SK-N-SH treated with all-trans-retinoic acid at 6 μM for 48 hours (cell line): Measurements from ENCODE around the gene PRR35.

ENCODE experiments used
- BACH2 ChIP-seq: fragments of 250-450 bp; sonication (Bioruptor Pico); IDR thresholded peaks from 2 replicates; pipeline ENCODE4 v1.9.0; 2021; ENCODE audit warnings: mild to moderate bottlenecking, borderline replicate concordance
- CREB5 ChIP-seq: fragments of 250-450 bp; sonication (Bioruptor Pico); IDR thresholded peaks from 2 replicates; pipeline ENCODE4 v1.5.1; 2020; ENCODE audit warnings: low read depth, mild to moderate bottlenecking, moderate library complexity
- CSRNP3 ChIP-seq: fragments of 250-450 bp; sonication (Bioruptor Pico); IDR thresholded peaks from 2 replicates; pipeline ENCODE4 v1.5.1; 2021; ENCODE audit warnings: mild to moderate bottlenecking, moderate library complexity
- ESRRG ChIP-seq: fragments of 250-450 bp; sonication (Bioruptor Pico); IDR thresholded peaks from 2 replicates; pipeline ENCODE4 v1.6.1; 2021; ENCODE audit warnings: mild to moderate bottlenecking
- OSR1 ChIP-seq: fragments of 250-450 bp; sonication (Bioruptor Pico); IDR thresholded peaks from 2 replicates; pipeline ENCODE4 v1.8.0; 2022; ENCODE audit warnings: moderate library complexity, mild to moderate bottlenecking, inconsistent platforms
- POU6F1 ChIP-seq: fragments of 250-450 bp; sonication (Bioruptor Pico); IDR thresholded peaks from 2 replicates; pipeline ENCODE4 v1.8.0; 2021; ENCODE audit warnings: low read depth, mild to moderate bottlenecking, moderate library complexity, borderline replicate concordance
- TCF4 ChIP-seq: fragments of 250-450 bp; sonication (Bioruptor Pico); IDR thresholded peaks from 2 replicates; pipeline ENCODE4 v1.8.0; 2021; ENCODE audit warnings: mild to moderate bottlenecking, moderate library complexity, borderline replicate concordance
- ZC3H10 ChIP-seq: fragments of 250-450 bp; sonication (Bioruptor Pico); IDR thresholded peaks from 2 replicates; pipeline ENCODE4 v1.5.1; 2021; ENCODE audit warnings: mild to moderate bottlenecking, moderate library complexity
- ZFP30 ChIP-seq: fragments of 450-650 bp; formaldehyde crosslinking; IDR thresholded peaks from 2 replicates; pipeline ENCODE4 v1.5.0; 2022; ENCODE audit warnings: mild to moderate bottlenecking, moderate library complexity
- ZNF8 ChIP-seq: fragments of 450-650 bp; formaldehyde crosslinking; IDR thresholded peaks from 2 replicates; pipeline ENCODE4 v1.5.0; 2020; ENCODE audit warnings: mild to moderate bottlenecking, moderate library complexity

- no peak for TF ChIP-seq OSR1 (CRISPR knock-in tag)
- no peak for TF ChIP-seq ZC3H10 (CRISPR knock-in tag)
- TF ChIP-seq ESRRG (CRISPR knock-in tag) = no peak
- TF ChIP-seq POU6F1 = no peak
- no peak for TF ChIP-seq ZFP30
- no peak for TF ChIP-seq CREB5 (CRISPR knock-in tag)
- no peak for TF ChIP-seq TCF4 (CRISPR knock-in tag)
- TF ChIP-seq ZNF8 (CRISPR knock-in tag) = no peak
- TF ChIP-seq BACH2 (CRISPR knock-in tag) = no peak
- TF ChIP-seq CSRNP3 (CRISPR knock-in tag) = no peak
Measured at GRCh38 chr16:560204-560700, at the start of gene PRR35.
